Measurements from ENCODE around the gene ALK. TPM values are rescaled to one million over a fixed set of nuclear protein-coding genes. Genes with fewer than 3 reads are reported as not detected.

Gene ALK
- total RNA-seq, 1 donor from 2014 or later = not detected

- no peak for ATAC-seq
- DNase-seq = no peak
- intact Hi-C loops (cut with micrococcal nuclease) = no loop called here
These were observed 757.1 kb downstream of the ALK start for GRCh38 chr2:29164091-29164846.

- intact Hi-C loops (cut with micrococcal nuclease) = loop anchor here (2.0 kb wide), 1 partner anchor 16 kb away; no protein-coding TSS in a partner anchor
- ATAC-seq = no peak
These were observed 759.0 kb downstream of the ALK start for GRCh38 chr2:29162204-29162928.

GRCh38 chr2:29160184-29160583, 761.2 kb downstream of the ALK start:
- intact Hi-C loops (cut with micrococcal nuclease) = no loop called here
- DNase-seq (no peak), ATAC-seq (no peak)

More at GRCh38 chr2:29162204-29162928, 759.0 kb downstream of the ALK start:
- no peak for DNase-seq

GRCh38 chr2:29159125-29159524, 762.3 kb downstream of the ALK start:
- no peak for ATAC-seq
- intact Hi-C loops (cut with micrococcal nuclease) = no loop called here
- DNase-seq = no peak

GRCh38 chr2:29157131-29157530, 764.3 kb downstream of the ALK start:
- intact Hi-C loops (cut with micrococcal nuclease) = no loop called here
- no peak for DNase-seq
- ATAC-seq = no peak

GRCh38 chr2:29155578-29155977, 765.8 kb downstream of the ALK start:
- DNase-seq = no peak
- intact Hi-C loops (cut with micrococcal nuclease) = no loop called here
- no peak for ATAC-seq

GRCh38 chr2:29154610-29155009, 766.8 kb downstream of the ALK start:
- intact Hi-C loops (cut with micrococcal nuclease) = no loop called here
- DNase-seq (no peak), ATAC-seq (no peak)

GRCh38 chr2:29147963-29148362, 773.4 kb downstream of the ALK start:
- intact Hi-C loops (cut with micrococcal nuclease) = loop anchor here (2.0 kb wide), 1 partner anchor 15 kb away; no protein-coding TSS in a partner anchor
- DNase-seq = no peak
- ATAC-seq = no peak

GRCh38 chr2:29146197-29146596, 775.2 kb downstream of the ALK start:
- intact Hi-C loops (cut with micrococcal nuclease) = loop anchor here (2.0 kb wide), 1 partner anchor 17 kb away; no protein-coding TSS in a partner anchor
- no peak for DNase-seq
- ATAC-seq = no peak

GRCh38 chr2:29143657-29144056, 777.7 kb downstream of the ALK start:
- DNase-seq (no peak), ATAC-seq (no peak)
- intact Hi-C loops (cut with micrococcal nuclease) = loop anchor here (5.0 kb wide), 1 partner anchor 186 kb away; no protein-coding TSS in a partner anchor

Other genes starting within 250 kb of the ALK start
- 76.3 TPM for gene YPEL5, start 225.4 kb upstream of the ALK start, total RNA-seq

All from left ventricle myocardium superior (tissue), 1 donor.